CD14-positive monocyte (primary cell): Measurements from ENCODE around the gene BTBD1. TPM values are rescaled to one million over a fixed set of nuclear protein-coding genes. Genes with fewer than 3 reads are reported as not detected.

Source experiments
- DNase-seq, 3 donors: peaks; one replicate each; pipeline ENCODE4 v3.0.0-alpha.2; 2011 to 2022
- H2AFZ ChIP-seq: 2 replicates; pipeline ENCODE4 v1.6.0; 2012; ENCODE audit warnings: mild to moderate bottlenecking, low read depth, low read length, inconsistent platforms; ENCODE audit not compliant: insufficient read depth, poor library complexity, severe bottlenecking
- H3K27ac ChIP-seq, 2 donors: 1 replicate in 1 of 2; 2 replicates in 1 of 2; pipeline ENCODE4 v1.5.1; 2012 to 2013; ENCODE audit warnings: low read length in 2 of 2, control low read depth in 1 of 2, inconsistent platforms in 1 of 2, low read depth in 1 of 2, mild to moderate bottlenecking in 1 of 2
- H3K27me3 ChIP-seq, 2 donors: one replicate each; pipeline versions ENCODE4 v1.6.0 to v1.6.1; 2011 to 2013; ENCODE audit warnings: low read length in 2 of 2; ENCODE audit not compliant: control insufficient read depth in 2 of 2, insufficient read depth in 2 of 2
- H3K36me3 ChIP-seq, 2 donors: replicated peaks in 1 of 2; 1 replicate in 1 of 2; 2 replicates in 1 of 2; pipeline versions ENCODE4 v1.5.1 to v1.6.1; 2012 to 2013; ENCODE audit warnings: low read length in 2 of 2, control low read depth in 1 of 2, inconsistent platforms in 1 of 2, mild to moderate bottlenecking in 1 of 2; ENCODE audit not compliant: insufficient read depth in 2 of 2, control insufficient read depth in 1 of 2
- H3K4me1 ChIP-seq, 2 donors: 1 replicate in 1 of 2; 2 replicates in 1 of 2; pipeline versions ENCODE4 v1.5.1 to v1.6.1; 2012 to 2013; ENCODE audit warnings: low read length in 2 of 2, control low read depth in 1 of 2, inconsistent platforms in 1 of 2, mild to moderate bottlenecking in 1 of 2, moderate library complexity in 1 of 2; ENCODE audit not compliant: insufficient read depth in 2 of 2, control insufficient read depth in 1 of 2
- H3K4me2 ChIP-seq: replicated peaks from 2 replicates; pipeline ENCODE3; 2012; ENCODE audit warnings: low read length, moderate library complexity, mild to moderate bottlenecking; ENCODE audit not compliant: poor library complexity, severe bottlenecking; ENCODE audit errors: extremely low read depth
- H3K4me3 ChIP-seq, 3 experiments: fragments of 200-600 bp in 1 of 3; sonication (generic) in 1 of 3; replicated peaks in 1 of 3; 1 replicate in 2 of 3; 2 replicates in 1 of 3; pipeline ENCODE4 v1.5.1; 2011 to 2013; ENCODE audit warnings: low read length in 3 of 3, mild to moderate bottlenecking in 3 of 3, control low read depth in 2 of 3, low read depth in 2 of 3, inconsistent platforms in 1 of 3, moderate library complexity in 1 of 3
- H3K79me2 ChIP-seq: 2 replicates; pipeline ENCODE4 v1.6.0; 2012; ENCODE audit warnings: mild to moderate bottlenecking, control low read depth, inconsistent platforms, low read length, moderate library complexity; ENCODE audit not compliant: insufficient read depth
- H3K9ac ChIP-seq: 2 replicates; pipeline ENCODE4 v1.6.0; 2017; ENCODE audit warnings: low read length, mild to moderate bottlenecking; ENCODE audit not compliant: insufficient read depth, poor library complexity, severe bottlenecking
- H3K9me3 ChIP-seq, 2 donors: replicated peaks in 1 of 2; 1 replicate in 1 of 2; 2 replicates in 1 of 2; pipeline versions ENCODE4 v1.5.1 to v1.6.1; 2012 to 2013; ENCODE audit warnings: low read length in 2 of 2, control low read depth in 1 of 2; ENCODE audit not compliant: control insufficient read depth in 1 of 2, insufficient read depth in 1 of 2
- H4K20me1 ChIP-seq: 2 replicates; pipeline ENCODE4 v1.6.0; 2012; ENCODE audit warnings: mild to moderate bottlenecking, low read length, control low read depth, moderate library complexity; ENCODE audit not compliant: insufficient read depth
- H3K27ac Mint-ChIP-seq, 7 donors: one replicate each; pipeline ENCODE4 v1.8.0; 2020; ENCODE audit warnings: mild to moderate bottlenecking in 7 of 7, mixed read lengths in 7 of 7, moderate library complexity in 6 of 7, inconsistent platforms in 2 of 7
- H3K27me3 Mint-ChIP-seq, 3 donors: one replicate each; pipeline ENCODE4 v1.8.0; 2021 to 2022; ENCODE audit warnings: low read depth in 3 of 3, mild to moderate bottlenecking in 3 of 3, mixed read lengths in 3 of 3, moderate library complexity in 3 of 3, inconsistent platforms in 1 of 3
- H3K36me3 Mint-ChIP-seq, 2 donors: one replicate each; pipeline ENCODE4 v1.8.0; 2020; ENCODE audit warnings: mixed read lengths in 2 of 2, inconsistent platforms in 1 of 2, mild to moderate bottlenecking in 1 of 2
- H3K4me1 Mint-ChIP-seq: one replicate; pipeline ENCODE4 v1.8.0; 2020; ENCODE audit warnings: mild to moderate bottlenecking, mixed read lengths
- H3K4me3 Mint-ChIP-seq, 2 donors: one replicate each; pipeline ENCODE4 v1.8.0; 2020; ENCODE audit warnings: mild to moderate bottlenecking in 2 of 2, mixed read lengths in 2 of 2, moderate library complexity in 1 of 2
- H3K9me3 Mint-ChIP-seq, 7 donors: one replicate each; pipeline ENCODE4 v1.8.0; 2020 to 2022; ENCODE audit warnings: mixed read lengths in 7 of 7, mild to moderate bottlenecking in 6 of 7, moderate library complexity in 6 of 7, inconsistent platforms in 2 of 7
- WGBS: methylation state at CpG from one replicate; pipeline ENCODE4 v1.1.5; 2013; ENCODE audit warnings: missing lambda C conversion rate; ENCODE audit not compliant: insufficient coverage; 5-methylcytosine and 5-hydroxymethylcytosine counted together
- intact Hi-C, 2 donors: fragments of 100-400 bp; cut with micrococcal nuclease; formaldehyde crosslinking; loops; one replicate each; pipeline versions ENCODE4 v1.15.0 to v1.15.1; 2023
- polyA plus RNA-seq, 3 donors: library from polyadenylated mRNA; depleted of rRNA in 1 of 3; unstranded in 2 of 3; stranded (reverse) in 1 of 3; fragments of 300-500 nt in 2 of 3; fragments of >200 nt in 1 of 3; fragmentation: Illumina TruSeq in 2 of 3; gene quantifications; 1 replicate in 2 of 3; 2 replicates in 1 of 3; pipeline ENCODE4 v1.2.3, GENCODE V29; 2012 to 2021
- TF ChIP-seq, protein P1 (sequence below): fragments of 200-600 bp; IDR thresholded peaks from one replicate; pipeline ENCODE4 v1.8.0; 2022; ENCODE audit warnings: antibody characterized with exemption, mild to moderate bottlenecking

Gene BTBD1
- polyA plus RNA-seq, 3 donors, result 18.0 to 48.8 (median 37.2) TPM

DNA sequence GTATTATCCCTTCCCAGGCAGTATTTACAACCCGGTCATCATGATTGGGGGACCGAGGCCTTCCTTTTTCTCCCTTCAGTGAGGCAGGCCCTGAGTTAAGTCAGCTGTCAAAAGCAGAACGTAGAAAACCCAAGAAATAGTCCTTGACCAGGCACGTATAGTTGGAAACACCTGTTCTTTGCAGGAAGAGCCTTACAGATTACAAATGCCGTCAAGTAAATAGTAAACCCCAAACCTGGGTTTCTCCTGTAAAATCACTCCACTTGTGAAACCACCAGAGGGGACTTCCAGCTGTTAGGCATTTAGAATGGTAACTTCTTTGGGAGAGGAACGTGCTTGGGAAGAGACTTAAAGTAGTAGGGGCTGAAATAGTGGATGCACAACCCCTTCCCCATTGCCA lies 1.0 kb upstream of the BTBD1 start:
- Histone ChIP-seq H3K27ac (no peak overlapping the region), H3K4me3 (no peak overlapping the region), H3K9me3 (peaks cover under 1 to 12% of the 10 kb centered on the region in 2 donors), H3K79me2 (peaks cover 36% of the 10 kb centered on the region), H3K36me3 (no peaks in the 10 kb centered on the region), H3K9ac (no peak overlapping the region), H3K4me1 (peaks cover 29 to 38% of the 10 kb centered on the region in 2 donors), H4K20me1 (peaks cover 34% of the 10 kb centered on the region), H3K27me3 (no peaks in the 10 kb centered on the region), H3K4me2 (no peak overlapping the region), H2AFZ (peak overlapping the region; percentile 89)
- H3K4me1 Mint-ChIP-seq, result peaks cover 3% of the 10 kb centered on the region
- TF ChIP-seq, protein P1, sequence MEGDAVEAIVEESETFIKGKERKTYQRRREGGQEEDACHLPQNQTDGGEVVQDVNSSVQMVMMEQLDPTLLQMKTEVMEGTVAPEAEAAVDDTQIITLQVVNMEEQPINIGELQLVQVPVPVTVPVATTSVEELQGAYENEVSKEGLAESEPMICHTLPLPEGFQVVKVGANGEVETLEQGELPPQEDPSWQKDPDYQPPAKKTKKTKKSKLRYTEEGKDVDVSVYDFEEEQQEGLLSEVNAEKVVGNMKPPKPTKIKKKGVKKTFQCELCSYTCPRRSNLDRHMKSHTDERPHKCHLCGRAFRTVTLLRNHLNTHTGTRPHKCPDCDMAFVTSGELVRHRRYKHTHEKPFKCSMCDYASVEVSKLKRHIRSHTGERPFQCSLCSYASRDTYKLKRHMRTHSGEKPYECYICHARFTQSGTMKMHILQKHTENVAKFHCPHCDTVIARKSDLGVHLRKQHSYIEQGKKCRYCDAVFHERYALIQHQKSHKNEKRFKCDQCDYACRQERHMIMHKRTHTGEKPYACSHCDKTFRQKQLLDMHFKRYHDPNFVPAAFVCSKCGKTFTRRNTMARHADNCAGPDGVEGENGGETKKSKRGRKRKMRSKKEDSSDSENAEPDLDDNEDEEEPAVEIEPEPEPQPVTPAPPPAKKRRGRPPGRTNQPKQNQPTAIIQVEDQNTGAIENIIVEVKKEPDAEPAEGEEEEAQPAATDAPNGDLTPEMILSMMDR, result no peak
- WGBS, result 96% methylated on average over 3 of the region's 6 CpGs
- H3K27me3 Mint-ChIP-seq, result no peaks in the 10 kb centered on the region
- H3K9me3 Mint-ChIP-seq, result peaks cover 6 to 19% (median 14%) of the 10 kb centered on the region in 7 donors
- H3K27ac Mint-ChIP-seq, result peak overlapping the region in 2 of 7 donors; percentile 25 to 57
- no peaks in the 10 kb centered on the region for H3K36me3 Mint-ChIP-seq
- no peak overlapping the region for H3K4me3 Mint-ChIP-seq
- intact Hi-C loops, result loop anchor here in 1 of 2 donors (5.0 to 10.0 kb wide), 2 partner anchors 39 to 53 kb away; partner anchors contain the start of genes C15orf40 and TM6SF1
- DNase-seq, result no peak

DNA sequence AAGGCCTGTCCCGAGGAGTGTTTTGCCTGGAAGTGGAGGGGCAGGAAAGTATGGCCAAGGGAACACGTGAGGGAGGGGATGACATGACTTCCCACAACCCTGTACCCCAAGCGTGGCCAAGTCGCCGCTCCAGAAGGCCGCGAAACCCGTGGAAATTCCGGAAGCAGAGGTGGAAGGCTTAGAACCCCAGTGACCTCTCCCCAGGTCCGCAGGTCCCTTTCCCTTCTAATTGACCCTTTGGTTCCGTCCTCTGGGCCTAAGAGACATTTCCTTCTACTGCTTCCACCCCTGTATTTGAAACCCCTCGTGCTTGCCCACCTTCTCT lies 548 bp upstream of the BTBD1 start:
- TF ChIP-seq, protein P1, result no peak
- H3K79me2 ChIP-seq, result peaks cover 41% of the 10 kb centered on the region
- no peaks in the 10 kb centered on the region for H3K27me3 Mint-ChIP-seq
- peak overlapping the region in 6 of 7 donors; percentile 48 to 75 (median 54) for H3K27ac Mint-ChIP-seq
- H3K9me3 Mint-ChIP-seq, result peaks cover 6 to 16% (median 12%) of the 10 kb centered on the region in 7 donors
- DNase-seq, result no peak
- peak overlapping the region; percentile 89 for H2AFZ ChIP-seq
- peak overlapping the region; percentile 74 to 92 (median 92) for H3K4me3 ChIP-seq
- 87% methylated on average over 9 of the region's 12 CpGs for WGBS
- H3K27me3 ChIP-seq, result no peaks in the 10 kb centered on the region
- peaks cover 3% of the 10 kb centered on the region for H3K4me1 Mint-ChIP-seq
- H3K36me3 Mint-ChIP-seq, result no peaks in the 10 kb centered on the region
- peak overlapping the region; percentile 73 to 77 for H3K4me3 Mint-ChIP-seq
- H3K9me3 ChIP-seq, result peaks cover 0 to 11% of the 10 kb centered on the region in 2 donors
- H3K4me1 ChIP-seq, result peaks cover 34 to 42% of the 10 kb centered on the region in 2 donors
- H3K27ac ChIP-seq, result peak overlapping the region; percentile 52 to 84
- intact Hi-C loops, result loop anchor here in 1 of 2 donors (5.0 to 10.0 kb wide), 2 partner anchors 40 to 53 kb away; partner anchors contain the start of genes C15orf40 and TM6SF1
- H3K9ac ChIP-seq, result peak overlapping the region; percentile 87
- no peaks in the 10 kb centered on the region for H3K36me3 ChIP-seq
- H3K4me2 ChIP-seq, result peak overlapping the region; percentile 92
- peaks cover 39% of the 10 kb centered on the region for H4K20me1 ChIP-seq
